HG03139 (cell line): ENCODE measurements around the gene EBF4.
"Not testable (repeated sequence)": the region's sequence is repeated elsewhere in the genome, so short reads cannot be mapped to it uniquely, and the experiment has no call there.

Experiments used
- ATAC-seq: cut with Tn5 transposase; IDR thresholded peaks from one replicate; pipeline ENCODE4 v1.9.1; 2021; ENCODE audit not compliant: unreplicated experiment

EBF4 gene

DNA sequence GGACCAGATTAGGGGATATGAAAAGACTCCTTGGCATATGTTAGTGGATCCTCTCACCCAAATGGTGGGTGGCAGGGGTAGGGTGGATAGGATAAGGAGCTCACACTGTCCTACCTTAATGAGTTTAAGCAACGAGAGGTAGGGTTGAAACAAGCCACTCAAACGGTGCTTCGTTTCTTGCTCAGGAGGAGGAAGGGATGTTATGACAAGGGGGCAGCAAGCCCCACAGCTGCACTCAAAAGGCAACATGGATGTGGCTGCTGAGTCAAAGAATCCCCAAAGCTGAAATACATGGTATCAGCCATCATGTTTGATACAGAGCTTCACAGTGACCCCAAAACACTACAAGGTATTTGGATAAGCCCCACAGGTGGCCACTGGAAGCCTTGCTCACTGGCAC lies 20.1 kb upstream of the EBF4 start:
- ATAC-seq: no peak

GRCh38 chr20:2673453-2673852 lies 19.1 kb upstream of the EBF4 start:
- no peak for ATAC-seq

- no peak for ATAC-seq
Observed at GRCh38 chr20:2680046-2680445, 12.5 kb upstream of the EBF4 start.

DNA sequence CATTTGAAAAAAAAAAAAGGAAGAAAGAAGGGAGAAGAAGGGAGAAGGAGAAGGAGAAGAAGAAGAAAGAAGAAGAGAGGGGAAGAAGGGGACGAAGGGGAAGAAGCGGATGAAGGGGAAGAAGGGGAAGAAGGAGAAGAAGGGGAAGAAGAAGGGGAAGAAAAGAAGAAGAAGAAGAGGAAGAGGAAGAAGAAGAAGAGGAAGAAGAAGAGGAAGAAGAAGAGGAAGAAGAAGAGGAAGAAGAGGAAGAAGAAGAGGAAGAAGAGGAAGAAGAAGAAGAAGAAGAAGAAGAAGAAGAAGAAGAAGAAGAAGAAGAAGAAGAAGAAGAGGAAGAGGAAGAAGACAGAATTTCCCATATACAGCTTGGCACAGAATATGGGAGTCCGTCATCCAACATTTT lies 10.5 kb upstream of the EBF4 start:
- not testable (repeated sequence) for ATAC-seq

- not testable (repeated sequence) for ATAC-seq
Observed at GRCh38 chr20:2684817-2685216, 7.8 kb upstream of the EBF4 start.

DNA sequence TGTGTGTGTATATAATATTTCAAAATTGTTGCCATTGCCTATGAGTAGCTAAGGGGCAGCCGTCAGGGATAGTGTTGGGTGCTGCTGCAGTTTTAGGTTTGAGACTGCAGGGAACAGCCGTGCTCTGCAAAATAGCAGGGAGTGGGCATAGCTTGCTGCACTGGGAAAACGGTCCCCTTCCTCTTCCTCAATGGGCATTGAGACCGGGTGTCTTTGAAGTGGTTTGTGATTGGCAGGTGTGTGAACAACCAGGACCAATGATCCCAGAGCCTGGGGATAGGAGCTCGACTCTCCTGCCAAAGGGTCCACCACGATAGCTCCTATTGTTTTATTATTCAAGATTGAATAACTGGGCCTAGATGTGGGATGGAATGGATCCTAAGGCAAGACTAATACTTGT lies 5.1 kb upstream of the EBF4 start:
- ATAC-seq: no peak

DNA sequence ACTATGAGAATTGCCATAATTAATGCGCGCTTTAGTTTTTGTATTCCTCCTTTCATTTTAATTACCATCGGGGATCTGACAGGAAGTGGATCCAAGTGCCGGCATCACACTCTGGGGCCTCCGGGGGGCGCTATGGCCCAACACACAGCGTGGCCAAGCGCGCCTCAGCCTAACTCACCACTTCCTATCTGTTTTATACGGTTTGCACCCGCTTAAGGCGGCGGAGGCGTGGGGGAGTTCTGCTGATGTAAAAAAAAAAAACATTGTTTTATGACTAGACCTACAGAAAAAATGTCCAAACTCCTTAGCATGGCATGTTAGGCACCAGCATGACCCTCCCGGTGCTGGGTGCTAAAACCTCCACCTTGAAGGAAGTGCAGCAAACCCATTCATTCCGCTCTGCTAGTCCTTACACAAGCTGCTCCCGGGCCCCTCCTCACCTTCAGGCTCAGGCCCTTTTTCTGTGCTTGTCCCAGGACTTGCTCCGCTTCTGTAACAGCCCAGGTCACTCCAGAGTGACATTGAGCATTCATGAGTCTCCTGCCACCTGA lies 4.5 kb upstream of the EBF4 start:
- no peak for ATAC-seq

- ATAC-seq: no peak
Observed at GRCh38 chr20:2690213-2690612, 2.4 kb upstream of the EBF4 start.

- ATAC-seq: no peak
Observed at GRCh38 chr20:2690718-2691117, 1.9 kb upstream of the EBF4 start.

DNA sequence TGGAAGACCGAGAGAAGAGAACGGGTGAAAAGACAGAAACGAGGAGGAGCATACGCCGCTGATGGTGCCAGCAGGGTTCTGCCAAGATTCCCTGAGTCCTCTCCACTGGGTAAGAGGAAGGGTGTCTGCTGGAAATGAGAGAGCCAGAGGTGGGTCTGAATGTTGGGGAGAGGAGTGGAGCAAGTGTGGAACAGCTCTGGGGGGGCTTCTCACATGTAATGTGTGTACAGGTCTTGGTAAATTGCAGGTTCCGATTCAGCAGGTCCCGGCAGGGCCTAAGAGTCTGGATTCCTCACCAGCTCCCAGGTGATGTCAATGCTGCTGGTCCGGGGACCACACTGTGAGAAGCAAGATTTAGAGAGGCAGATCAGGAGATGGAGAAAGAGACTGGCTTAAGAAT lies 1.5 kb upstream of the EBF4 start:
- ATAC-seq: no peak

GRCh38 chr20:2691663-2692035 lies 931 bp upstream of the EBF4 start:
- ATAC-seq: no peak

DNA sequence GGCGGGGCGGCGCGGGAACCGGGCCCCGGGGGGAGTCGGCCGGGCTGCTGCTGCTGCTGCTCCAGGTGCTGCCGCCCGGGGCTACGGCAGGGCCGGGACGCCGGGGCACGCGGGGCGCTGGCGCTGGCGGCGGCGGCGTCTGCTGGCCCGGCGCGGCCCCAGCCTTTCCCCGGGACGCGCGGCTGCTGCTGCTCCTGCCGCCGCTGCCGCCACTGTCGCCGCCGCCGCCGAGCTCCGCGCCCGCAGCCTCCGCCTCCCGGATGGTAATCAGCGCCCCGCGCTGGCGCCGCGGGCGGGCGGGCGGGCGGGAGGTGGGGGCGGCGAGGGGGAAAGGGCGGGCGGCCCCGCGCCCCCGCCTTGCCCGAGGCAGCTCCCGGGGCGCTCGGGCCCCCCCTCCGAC lies 306 bp downstream of the EBF4 start:
- no peak for ATAC-seq

DNA sequence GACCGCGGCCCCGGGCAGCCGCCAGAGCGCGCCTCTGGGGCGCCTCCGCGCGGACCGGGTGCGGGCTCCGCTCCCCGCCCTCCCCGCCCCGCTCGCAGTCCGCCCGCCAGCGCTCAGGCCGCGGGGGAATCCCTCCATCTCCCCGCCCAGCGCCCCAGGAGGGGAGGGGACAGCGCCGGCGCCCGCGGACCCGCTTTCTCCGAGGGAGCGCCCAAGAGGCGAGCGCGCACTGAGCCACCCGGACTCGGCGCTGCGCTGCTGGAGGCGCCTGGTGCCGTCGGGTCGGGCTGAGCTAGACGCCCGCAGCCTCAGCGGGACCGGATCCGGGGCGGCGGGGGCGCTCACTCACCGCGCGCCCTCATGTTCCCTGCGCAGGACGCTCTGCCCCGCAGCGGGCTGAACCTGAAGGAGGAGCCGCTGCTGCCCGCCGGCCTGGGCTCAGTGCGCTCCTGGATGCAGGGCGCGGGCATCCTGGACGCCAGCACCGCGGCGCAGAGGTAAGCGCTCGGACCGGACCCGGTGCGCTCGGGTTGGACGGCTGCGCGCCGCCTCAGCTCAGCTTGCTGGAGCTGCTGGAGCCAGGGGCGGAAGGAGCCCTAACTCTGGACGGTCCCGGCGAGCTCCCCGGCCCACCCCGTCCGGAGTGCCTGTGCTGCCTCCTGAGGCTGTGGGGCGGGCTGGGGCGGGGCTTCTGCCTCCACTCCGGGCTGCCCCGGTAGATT lies 867 bp downstream of the EBF4 start:
- no peak for ATAC-seq

DNA sequence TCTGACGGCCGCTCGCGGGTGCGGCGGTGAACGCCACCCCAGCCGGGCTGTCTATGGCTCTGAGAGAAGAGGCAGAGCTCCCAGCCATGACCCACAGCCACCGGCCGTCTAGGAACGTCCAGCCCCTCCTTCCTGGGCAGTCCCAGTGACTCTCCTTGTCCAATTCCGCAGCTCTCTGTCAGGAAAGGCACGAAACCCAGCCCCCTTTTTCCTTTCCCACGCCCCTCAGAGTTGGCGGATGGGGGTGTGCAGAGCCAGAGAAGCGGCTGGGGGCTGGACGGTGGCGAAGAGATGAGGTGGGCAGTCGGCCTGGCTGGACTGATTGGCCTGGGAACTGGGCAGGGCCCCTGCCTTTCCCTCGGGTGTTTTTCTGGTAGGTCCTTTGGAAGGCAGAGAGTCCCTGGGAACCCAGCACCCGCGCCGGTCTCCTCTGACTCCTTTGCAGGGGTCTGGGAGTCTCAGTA lies 1.5 kb downstream of the EBF4 start:
- ATAC-seq: no peak

DNA sequence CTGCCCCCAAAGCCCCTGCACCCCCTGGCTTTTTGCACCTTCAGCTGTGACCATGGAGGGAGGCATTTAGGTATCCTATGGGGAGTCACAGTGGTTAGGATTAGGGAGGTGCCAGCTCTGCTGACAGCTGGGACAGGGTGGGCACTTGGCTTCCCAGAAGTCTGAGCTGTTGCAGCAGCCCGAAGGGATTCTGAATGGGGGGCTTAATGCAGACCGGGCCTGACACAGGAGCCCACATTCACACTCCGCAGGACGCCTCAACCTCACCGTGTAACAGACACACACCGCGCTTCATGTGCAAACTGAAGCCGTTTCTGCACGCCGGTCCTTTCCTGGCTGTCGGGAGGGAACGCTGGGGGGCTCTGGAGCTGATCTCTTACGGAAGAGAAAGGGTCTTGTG lies 1.9 kb downstream of the EBF4 start:
- no peak for ATAC-seq

DNA sequence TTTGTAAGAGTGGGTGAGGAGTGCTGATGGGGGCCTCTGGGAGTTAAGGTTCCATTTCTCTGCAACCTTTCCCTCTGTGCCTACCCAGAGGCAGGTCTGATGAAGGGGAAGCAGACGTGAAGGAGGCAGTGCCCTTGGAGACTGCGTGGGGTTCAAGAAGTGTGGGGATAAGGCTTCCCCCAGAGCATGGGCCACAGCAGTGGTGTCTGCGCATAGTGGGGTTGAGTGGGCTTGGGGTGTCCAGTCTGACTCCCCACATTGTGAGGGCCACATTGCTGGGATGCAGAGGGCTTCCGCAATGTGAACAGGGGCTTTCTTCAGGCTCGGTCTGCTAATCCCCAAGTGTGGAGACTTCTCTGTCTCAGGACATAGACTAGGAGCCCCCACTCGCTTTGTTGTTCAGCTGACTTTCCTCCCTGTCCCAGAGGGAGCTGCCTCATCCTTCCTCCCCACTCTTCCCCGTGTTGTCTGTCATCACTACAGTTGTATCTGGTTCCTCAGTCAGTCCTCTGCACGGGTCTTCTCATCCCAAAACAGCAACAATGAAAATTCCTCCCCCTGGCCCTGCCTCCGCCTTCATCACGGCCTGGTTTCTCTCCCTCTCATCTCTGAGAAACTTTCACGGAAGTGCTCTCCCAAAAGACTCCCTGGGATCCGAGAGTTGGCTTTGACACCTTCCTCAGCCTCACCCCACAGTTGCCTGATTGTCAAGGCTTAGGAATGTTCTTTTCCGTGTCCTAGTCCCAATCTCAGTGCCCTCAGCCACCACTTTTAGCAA lies 2.8 kb downstream of the EBF4 start:
- ATAC-seq: no peak

- not testable (repeated sequence) for ATAC-seq
Observed at GRCh38 chr20:2695984-2696525, 3.5 kb downstream of the EBF4 start.

- no peak for ATAC-seq
Observed at GRCh38 chr20:2696646-2697045, 4.1 kb downstream of the EBF4 start.

DNA sequence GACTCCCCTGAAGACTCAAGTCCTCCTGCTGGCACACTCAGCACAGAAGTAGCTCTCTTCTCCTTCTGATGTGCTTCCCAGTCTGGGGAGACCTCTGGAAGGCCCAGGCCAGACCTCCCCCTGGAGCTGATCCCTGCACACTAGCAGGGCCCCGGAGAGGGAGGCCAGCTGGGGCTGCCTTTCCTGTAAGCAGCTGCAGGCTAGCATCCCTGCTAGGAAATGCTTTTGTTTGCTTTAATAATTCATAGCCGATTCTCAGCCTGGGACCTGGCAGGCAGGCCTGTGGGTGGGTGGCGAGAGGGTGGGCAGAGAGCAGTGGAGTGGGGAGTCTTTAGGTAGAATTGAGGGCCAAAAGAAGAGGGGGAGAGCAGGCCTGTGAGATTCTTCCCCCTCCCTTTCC lies 5.2 kb downstream of the EBF4 start:
- ATAC-seq: no peak

DNA sequence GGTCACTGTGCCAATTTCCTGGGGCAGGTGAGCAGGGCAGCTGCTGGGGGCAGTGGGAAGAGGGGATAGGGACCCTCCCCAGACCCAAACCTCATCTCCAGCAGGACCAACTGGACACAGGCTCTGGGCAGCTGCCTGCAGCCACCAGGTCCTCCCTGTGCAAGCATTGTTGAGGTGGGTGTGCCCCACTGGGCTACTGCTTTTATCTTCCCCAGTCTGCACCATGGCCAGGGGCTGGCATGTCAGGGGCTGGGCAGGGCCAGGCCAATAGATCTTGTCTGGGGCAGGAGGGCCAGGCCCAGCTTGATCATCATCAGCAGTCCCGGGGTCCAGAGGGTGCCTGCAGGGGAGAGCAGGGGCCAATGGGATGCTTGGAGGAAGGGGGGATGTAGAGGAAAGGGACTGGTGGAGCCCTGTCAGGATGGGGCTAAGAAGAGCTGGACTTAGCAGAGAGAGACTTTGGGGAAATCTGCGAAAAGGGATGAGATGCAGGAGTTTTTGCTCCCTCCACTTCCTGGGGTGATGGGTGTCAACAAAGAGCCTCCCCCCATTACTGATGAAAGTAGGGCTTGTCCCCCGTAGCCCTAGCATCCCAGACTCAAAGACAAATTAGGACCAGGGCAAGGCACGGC lies 5.7 kb downstream of the EBF4 start:
- no peak for ATAC-seq

DNA sequence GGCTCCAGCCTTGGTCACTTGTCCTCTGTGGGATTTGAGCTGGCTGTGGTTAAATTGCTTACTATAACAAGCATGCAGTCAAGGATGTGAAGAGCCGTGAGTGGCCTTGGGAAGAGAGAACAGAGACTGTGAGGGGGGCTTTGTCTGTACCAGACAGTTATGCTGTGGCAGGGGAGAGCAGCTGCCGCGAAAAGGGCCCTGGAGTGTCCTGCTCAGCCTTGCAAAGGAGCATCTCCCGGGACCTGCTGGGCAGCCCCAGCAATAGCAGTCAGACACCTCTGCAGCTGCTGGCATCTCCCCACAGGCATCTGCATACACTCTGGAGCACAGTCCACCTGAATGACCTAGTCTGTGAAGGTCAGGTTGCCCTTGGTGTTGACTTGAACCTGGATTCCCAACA lies 6.3 kb downstream of the EBF4 start:
- no peak for ATAC-seq
